ENCODE measurements around the gene FOXD1.
"Not testable (repeated sequence)": the region's sequence is repeated elsewhere in the genome, so short reads cannot be mapped to it uniquely, and the experiment has no call there.

DNA sequence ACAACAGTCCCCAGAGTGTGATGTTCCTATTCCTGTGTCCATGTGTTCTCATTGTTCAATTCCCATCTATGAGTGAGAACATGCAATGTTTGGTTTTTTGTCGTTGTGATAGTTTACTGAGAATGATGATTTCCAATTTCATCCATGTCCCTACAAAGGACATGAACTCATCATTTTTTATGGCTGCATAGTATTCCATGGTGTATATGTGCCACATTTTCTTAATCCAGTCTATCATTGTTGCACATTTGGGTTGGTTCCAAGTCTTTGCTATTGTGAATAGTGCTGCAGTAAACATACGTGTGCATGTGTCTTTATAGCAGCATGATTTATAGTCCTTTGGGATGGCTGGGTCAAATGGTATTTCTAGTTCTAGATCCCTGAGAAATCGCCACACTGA is 20.1 kb upstream of the FOXD1 start:
- TF ChIP-seq ELF4 (IDR thresholded peaks at IDR 0.05); FOXM1 (IDR thresholded peaks at IDR 0.05; ENCODE audit: borderline replicate concordance); ZNF384 (IDR thresholded peaks at IDR 0.05); SUZ12 (IDR thresholded peaks at IDR 0.05): not testable (repeated sequence)

Data from HEK293T (cell line).